Measurements from ENCODE around the gene SOX1.

Gene SOX1

DNA sequence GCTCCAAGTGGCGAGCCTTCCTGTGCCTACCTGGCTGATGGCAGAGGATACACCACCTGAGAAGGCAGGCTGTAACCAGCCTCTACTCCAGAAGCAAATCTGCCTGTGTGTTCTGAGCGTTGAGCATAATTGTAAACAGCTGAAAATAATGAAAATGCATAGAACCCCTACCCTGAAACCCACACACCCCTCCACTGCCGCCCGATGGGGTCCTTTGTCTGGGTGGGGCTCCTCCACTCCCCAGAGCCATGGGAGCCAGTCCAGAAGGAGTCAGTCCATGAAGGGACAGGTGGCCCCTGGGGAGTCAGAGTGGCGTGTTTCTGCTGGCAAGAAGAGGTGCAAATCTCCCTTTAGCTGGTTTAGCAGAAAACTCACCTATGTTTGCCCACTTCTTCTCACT lies 8.0 kb upstream of the SOX1 start:
- no peak overlapping the region for H2BK12ac ChIP-seq (ENCODE audit: low read length)
- H3K79me1 ChIP-seq (ENCODE audit: low read length): no peaks in the 10 kb centered on the region
- H3K4ac ChIP-seq (ENCODE audit: low read depth, low read length): no peak overlapping the region

GRCh38 chr13:112059457-112060281 lies 7.3 kb upstream of the SOX1 start:
- Histone ChIP-seq H2AFZ (ENCODE audit: insufficient read depth, low read length, poor library complexity) (no peak overlapping the region), H3K4me1 (ENCODE audit: control insufficient read depth in 1 of 2, insufficient read depth in 2 of 2, low read length in 2 of 2) (peaks cover 0 to 3% of the 10 kb centered on the region in 2 experiments), H3K27ac (ENCODE audit: low read depth, low read length) (no peak overlapping the region), H4K12ac (ENCODE audit: low read depth, low read length) (no peak overlapping the region), H2BK5ac (ENCODE audit: low read depth, low read length, poor library complexity) (no peak overlapping the region), H3K4me2 (ENCODE audit: low read length) (no peak overlapping the region), H3K36me3 (ENCODE audit: control insufficient read depth in 1 of 2, insufficient read depth in 2 of 2, low read length in 2 of 2) (no peaks in the 10 kb centered on the region), H2BK120ac (ENCODE audit: insufficient read depth, low read length, poor library complexity) (no peak overlapping the region), H3K9me3 (ENCODE audit: insufficient read depth, low read depth, low read length) (peaks cover 14% of the 10 kb centered on the region), H3K4me3 (ENCODE audit: low read depth, low read length) (no peak overlapping the region), H3K79me2 (ENCODE audit: control insufficient read depth, insufficient read depth, low read length, poor library complexity) (no peaks in the 10 kb centered on the region), H2AK5ac (ENCODE audit: low read length) (no peak overlapping the region), H2BK12ac (ENCODE audit: low read length) (no peak overlapping the region), H3K18ac (ENCODE audit: low read length) (no peak overlapping the region), H3K23ac (ENCODE audit: low read length) (no peak overlapping the region), H3K79me1 (ENCODE audit: low read length) (no peaks in the 10 kb centered on the region), H4K91ac (ENCODE audit: low read depth, low read length) (no peak overlapping the region), H3K9ac (ENCODE audit: low read length) (no peak overlapping the region), H3K27me3 (ENCODE audit: insufficient read depth, low read length) (peaks cover 97% of the 10 kb centered on the region), H3K14ac (ENCODE audit: low read length) (no peak overlapping the region), H3K4ac (ENCODE audit: low read depth, low read length) (no peak overlapping the region), H4K8ac (ENCODE audit: low read depth, low read length) (no peak overlapping the region)
- DNase-seq: no peak
- no CpG with 5 or more reads among the region's 15 CpGs for WGBS (ENCODE audit: extremely low coverage, insufficient coverage, insufficient read length)

More for the DNA sequence above, 8.0 kb upstream of the SOX1 start:
- H4K12ac ChIP-seq (ENCODE audit: low read depth, low read length): no peak overlapping the region
- H3K27me3 ChIP-seq (ENCODE audit: insufficient read depth, low read length): peaks cover 97% of the 10 kb centered on the region
- no CpG with 5 or more reads among the region's 5 CpGs for WGBS (ENCODE audit: extremely low coverage, insufficient coverage, insufficient read length)
- H3K79me2 ChIP-seq (ENCODE audit: control insufficient read depth, insufficient read depth, low read length, poor library complexity): no peaks in the 10 kb centered on the region
- H3K4me2 ChIP-seq (ENCODE audit: low read length): no peak overlapping the region
- peaks cover 15% of the 10 kb centered on the region for H3K9me3 ChIP-seq (ENCODE audit: insufficient read depth, low read depth, low read length)
- H2AFZ ChIP-seq (ENCODE audit: insufficient read depth, low read length, poor library complexity): no peak overlapping the region
- no peak for DNase-seq
- H3K14ac ChIP-seq (ENCODE audit: low read length): no peak overlapping the region
- H3K23ac ChIP-seq (ENCODE audit: low read length): no peak overlapping the region
- no peak overlapping the region for H3K9ac ChIP-seq (ENCODE audit: low read length)
- H3K4me1 ChIP-seq (ENCODE audit: control insufficient read depth in 1 of 2, insufficient read depth in 2 of 2, low read length in 2 of 2): peaks cover 0 to 3% of the 10 kb centered on the region in 2 experiments
- no peak overlapping the region for H3K4me3 ChIP-seq (ENCODE audit: low read depth, low read length)
- no peak overlapping the region for H4K91ac ChIP-seq (ENCODE audit: low read depth, low read length)
- H3K36me3 ChIP-seq (ENCODE audit: control insufficient read depth in 1 of 2, insufficient read depth in 2 of 2, low read length in 2 of 2): no peaks in the 10 kb centered on the region
- no peak overlapping the region for H2AK5ac ChIP-seq (ENCODE audit: low read length)
- no peak overlapping the region for H2BK5ac ChIP-seq (ENCODE audit: low read depth, low read length, poor library complexity)
- no peak overlapping the region for H2BK120ac ChIP-seq (ENCODE audit: insufficient read depth, low read length, poor library complexity)
- H3K18ac ChIP-seq (ENCODE audit: low read length): no peak overlapping the region
- no peak overlapping the region for H4K8ac ChIP-seq (ENCODE audit: low read depth, low read length)
- no peak overlapping the region for H3K27ac ChIP-seq (ENCODE audit: low read depth, low read length)

GRCh38 chr13:112060282-112060830 lies 6.6 kb upstream of the SOX1 start:
- Histone ChIP-seq H3K27me3 (ENCODE audit: insufficient read depth, low read length) (peaks cover 93% of the 10 kb centered on the region), H4K8ac (ENCODE audit: low read depth, low read length) (no peak overlapping the region), H3K14ac (ENCODE audit: low read length) (no peak overlapping the region), H2BK120ac (ENCODE audit: insufficient read depth, low read length, poor library complexity) (no peak overlapping the region), H3K4me3 (ENCODE audit: low read depth, low read length) (no peak overlapping the region), H3K4me1 (ENCODE audit: control insufficient read depth in 1 of 2, insufficient read depth in 2 of 2, low read length in 2 of 2) (peaks cover 0 to 3% of the 10 kb centered on the region in 2 experiments), H4K12ac (ENCODE audit: low read depth, low read length) (no peak overlapping the region), H3K9me3 (ENCODE audit: insufficient read depth, low read depth, low read length) (peaks cover 14% of the 10 kb centered on the region), H3K36me3 (ENCODE audit: control insufficient read depth in 1 of 2, insufficient read depth in 2 of 2, low read length in 2 of 2) (no peaks in the 10 kb centered on the region), H3K27ac (ENCODE audit: low read depth, low read length) (no peak overlapping the region), H3K23ac (ENCODE audit: low read length) (no peak overlapping the region), H3K9ac (ENCODE audit: low read length) (no peak overlapping the region), H3K79me2 (ENCODE audit: control insufficient read depth, insufficient read depth, low read length, poor library complexity) (no peaks in the 10 kb centered on the region), H2AFZ (ENCODE audit: insufficient read depth, low read length, poor library complexity) (no peak overlapping the region), H2BK12ac (ENCODE audit: low read length) (no peak overlapping the region), H2BK5ac (ENCODE audit: low read depth, low read length, poor library complexity) (no peak overlapping the region), H3K79me1 (ENCODE audit: low read length) (no peaks in the 10 kb centered on the region), H2AK5ac (ENCODE audit: low read length) (no peak overlapping the region), H3K4ac (ENCODE audit: low read depth, low read length) (no peak overlapping the region), H3K4me2 (ENCODE audit: low read length) (no peak overlapping the region), H3K18ac (ENCODE audit: low read length) (no peak overlapping the region), H4K91ac (ENCODE audit: low read depth, low read length) (no peak overlapping the region)
- no peak for DNase-seq
- no CpG with 5 or more reads among the region's 14 CpGs for WGBS (ENCODE audit: extremely low coverage, insufficient coverage, insufficient read length)

- H3K27ac ChIP-seq (ENCODE audit: low read depth, low read length): no peak overlapping the region
- no peak overlapping the region for H2AK5ac ChIP-seq (ENCODE audit: low read length)
- H3K14ac ChIP-seq (ENCODE audit: low read length): no peak overlapping the region
- no peak overlapping the region for H4K91ac ChIP-seq (ENCODE audit: low read depth, low read length)
- no peaks in the 10 kb centered on the region for H3K79me1 ChIP-seq (ENCODE audit: low read length)
- H3K4ac ChIP-seq (ENCODE audit: low read depth, low read length): no peak overlapping the region
- H2BK12ac ChIP-seq (ENCODE audit: low read length): no peak overlapping the region
- no peak overlapping the region for H4K12ac ChIP-seq (ENCODE audit: low read depth, low read length)
- no peak overlapping the region for H3K18ac ChIP-seq (ENCODE audit: low read length)
- H3K79me2 ChIP-seq (ENCODE audit: control insufficient read depth, insufficient read depth, low read length, poor library complexity): no peaks in the 10 kb centered on the region
- peaks cover 0 to 3% of the 10 kb centered on the region in 2 experiments for H3K4me1 ChIP-seq (ENCODE audit: control insufficient read depth in 1 of 2, insufficient read depth in 2 of 2, low read length in 2 of 2)
- H3K4me2 ChIP-seq (ENCODE audit: low read length): no peak overlapping the region
- H4K8ac ChIP-seq (ENCODE audit: low read depth, low read length): no peak overlapping the region
- no CpG with 5 or more reads among the region's 29 CpGs for WGBS (ENCODE audit: extremely low coverage, insufficient coverage, insufficient read length)
- peaks cover 93% of the 10 kb centered on the region for H3K27me3 ChIP-seq (ENCODE audit: insufficient read depth, low read length)
- no peaks in the 10 kb centered on the region for H3K36me3 ChIP-seq (ENCODE audit: control insufficient read depth in 1 of 2, insufficient read depth in 2 of 2, low read length in 2 of 2)
- H2AFZ ChIP-seq (ENCODE audit: insufficient read depth, low read length, poor library complexity): no peak overlapping the region
- H3K4me3 ChIP-seq (ENCODE audit: low read depth, low read length): no peak overlapping the region
- peaks cover 12% of the 10 kb centered on the region for H3K9me3 ChIP-seq (ENCODE audit: insufficient read depth, low read depth, low read length)
- no peak overlapping the region for H3K23ac ChIP-seq (ENCODE audit: low read length)
- DNase-seq: no peak
- no peak overlapping the region for H3K9ac ChIP-seq (ENCODE audit: low read length)
- H2BK5ac ChIP-seq (ENCODE audit: low read depth, low read length, poor library complexity): no peak overlapping the region
- H2BK120ac ChIP-seq (ENCODE audit: insufficient read depth, low read length, poor library complexity): no peak overlapping the region
These were observed 6.0 kb upstream of the SOX1 start for GRCh38 chr13:112060899-112061366.

All from trophoblast cell (in vitro differentiated cells and primary cell).